Measurements from ENCODE around the gene IQGAP3.

The IQGAP3 gene

DNA sequence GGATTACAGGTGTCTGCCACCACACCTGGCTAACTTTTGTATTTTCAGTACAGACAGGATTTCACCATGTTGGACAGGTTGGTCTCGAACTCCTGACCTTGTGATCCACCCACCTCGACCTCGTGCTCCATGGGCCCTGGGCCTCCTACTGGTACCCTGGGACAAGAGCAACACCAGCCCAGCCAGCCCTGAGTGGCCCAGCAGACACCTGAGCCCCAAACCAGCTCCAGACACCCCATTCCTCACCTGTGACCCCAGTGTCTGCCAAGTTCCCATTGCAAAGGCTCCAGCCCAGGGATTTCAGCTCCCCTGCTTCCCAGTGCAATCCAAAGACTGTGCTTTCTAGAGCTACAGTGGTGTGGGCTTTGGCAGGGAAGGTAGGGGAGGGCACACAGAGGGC lies 86.4 kb downstream of the IQGAP3 start:
- DNase-seq (ENCODE audit: low read depth): no peak
- H3K4me3 ChIP-seq (ENCODE audit: low read length): no peak overlapping the region

DNA sequence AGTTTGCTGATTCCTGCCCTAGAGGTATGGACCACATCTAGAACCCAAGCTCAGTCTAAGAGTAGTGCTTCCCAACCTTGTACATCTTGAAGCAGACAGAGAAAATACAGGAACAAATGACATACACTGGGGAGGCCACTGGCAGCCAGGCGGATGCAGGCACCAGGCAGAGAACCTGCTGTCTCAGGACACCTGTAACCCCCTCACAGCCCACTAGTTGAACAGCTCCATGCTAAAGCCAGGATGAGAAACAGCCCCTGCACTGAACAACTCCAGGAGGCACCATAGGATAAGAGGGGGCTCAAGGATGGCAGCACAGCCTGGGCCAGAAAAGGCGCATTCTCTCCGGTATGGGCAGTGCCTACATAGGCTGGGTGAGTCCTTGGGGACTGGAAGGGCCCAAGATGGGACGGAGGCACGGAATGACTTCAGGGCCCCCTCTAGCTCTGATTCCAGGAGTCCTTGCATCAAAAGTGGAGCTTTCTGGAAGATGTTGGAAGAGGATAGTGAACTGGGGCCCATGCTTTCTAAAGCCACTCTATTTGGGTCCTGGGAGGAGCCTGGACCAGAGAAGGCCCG lies 87.8 kb downstream of the IQGAP3 start:
- DNase-seq (ENCODE audit: low read depth): no peak
- TF ChIP-seq, protein P1, sequence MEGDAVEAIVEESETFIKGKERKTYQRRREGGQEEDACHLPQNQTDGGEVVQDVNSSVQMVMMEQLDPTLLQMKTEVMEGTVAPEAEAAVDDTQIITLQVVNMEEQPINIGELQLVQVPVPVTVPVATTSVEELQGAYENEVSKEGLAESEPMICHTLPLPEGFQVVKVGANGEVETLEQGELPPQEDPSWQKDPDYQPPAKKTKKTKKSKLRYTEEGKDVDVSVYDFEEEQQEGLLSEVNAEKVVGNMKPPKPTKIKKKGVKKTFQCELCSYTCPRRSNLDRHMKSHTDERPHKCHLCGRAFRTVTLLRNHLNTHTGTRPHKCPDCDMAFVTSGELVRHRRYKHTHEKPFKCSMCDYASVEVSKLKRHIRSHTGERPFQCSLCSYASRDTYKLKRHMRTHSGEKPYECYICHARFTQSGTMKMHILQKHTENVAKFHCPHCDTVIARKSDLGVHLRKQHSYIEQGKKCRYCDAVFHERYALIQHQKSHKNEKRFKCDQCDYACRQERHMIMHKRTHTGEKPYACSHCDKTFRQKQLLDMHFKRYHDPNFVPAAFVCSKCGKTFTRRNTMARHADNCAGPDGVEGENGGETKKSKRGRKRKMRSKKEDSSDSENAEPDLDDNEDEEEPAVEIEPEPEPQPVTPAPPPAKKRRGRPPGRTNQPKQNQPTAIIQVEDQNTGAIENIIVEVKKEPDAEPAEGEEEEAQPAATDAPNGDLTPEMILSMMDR (IDR thresholded peaks at IDR 0.05; ENCODE audit: insufficient read depth, low read depth, low read length, missing control alignments): no peak
- no peak overlapping the region for H3K4me3 ChIP-seq (ENCODE audit: low read length)

More for the DNA sequence above, 86.4 kb downstream of the IQGAP3 start:
- TF ChIP-seq, protein P1 (IDR thresholded peaks at IDR 0.05; ENCODE audit: insufficient read depth, low read depth, low read length, missing control alignments): no peak

DNA sequence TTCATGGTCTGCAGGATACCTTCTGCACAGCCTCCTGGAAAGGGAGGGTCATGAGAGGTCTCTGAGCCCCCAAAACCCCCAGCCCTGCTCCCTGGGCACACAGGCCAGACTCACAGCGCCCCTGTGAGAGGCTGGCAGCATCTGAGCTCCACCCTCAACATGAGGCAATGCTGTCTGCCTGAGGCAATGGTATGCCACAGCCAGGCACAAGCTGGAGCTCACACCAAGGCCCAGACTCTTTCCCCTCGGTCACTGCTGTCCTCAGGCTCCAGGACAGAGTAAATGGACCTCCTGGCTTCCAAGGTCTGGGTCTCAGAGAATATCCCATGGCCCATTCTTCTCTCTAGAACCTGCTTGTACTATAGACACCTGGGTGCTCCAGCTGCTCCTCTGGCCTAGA lies 89.0 kb downstream of the IQGAP3 start:
- H3K4me3 ChIP-seq (ENCODE audit: low read length): no peak overlapping the region
- DNase-seq (ENCODE audit: low read depth): peak; percentile 27
- TF ChIP-seq, protein P1 (IDR thresholded peaks at IDR 0.05; ENCODE audit: insufficient read depth, low read depth, low read length, missing control alignments): no peak

DNA sequence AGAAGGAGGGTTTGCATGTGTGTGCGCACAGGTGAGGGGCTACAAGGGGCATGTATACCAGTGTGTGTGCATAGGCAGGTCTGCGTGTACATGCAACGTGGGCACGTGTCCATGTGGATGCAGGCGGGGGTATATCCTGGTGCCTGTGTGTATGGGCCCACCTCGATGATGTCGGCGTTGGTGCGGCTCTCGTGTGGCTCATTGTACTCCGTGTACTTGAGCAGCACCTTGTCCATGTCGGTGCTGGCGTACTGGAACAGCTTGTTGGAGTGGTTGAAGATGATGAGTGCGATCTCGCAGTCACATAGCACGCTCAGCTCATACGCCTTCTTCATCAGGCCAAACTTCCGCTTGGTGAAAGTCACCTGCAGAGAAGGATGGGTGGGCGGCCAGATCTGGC lies 90.1 kb downstream of the IQGAP3 start:
- DNase-seq (ENCODE audit: low read depth): no peak
- TF ChIP-seq, protein P1 (IDR thresholded peaks at IDR 0.05; ENCODE audit: insufficient read depth, low read depth, low read length, missing control alignments): no peak
- no peak overlapping the region for H3K4me3 ChIP-seq (ENCODE audit: low read length)

DNA sequence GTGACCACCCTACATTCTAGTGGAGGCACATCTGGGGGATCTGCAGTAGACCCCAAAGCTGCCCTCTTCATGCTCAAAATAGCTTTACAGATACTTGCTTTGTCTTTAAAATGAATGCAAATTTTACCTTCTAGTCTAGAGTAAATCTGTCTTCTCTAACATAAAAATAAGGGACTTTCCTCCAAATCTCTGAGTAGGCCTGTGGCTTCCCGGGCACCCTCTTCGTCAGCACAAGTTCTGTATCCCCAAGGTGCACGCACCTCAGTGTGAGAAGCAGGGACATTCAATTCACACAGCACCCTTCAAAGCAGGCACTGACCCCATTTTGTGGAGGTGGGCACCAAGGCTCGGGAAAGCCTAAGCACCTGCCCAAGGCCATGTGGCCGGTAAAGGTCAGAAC lies 90.8 kb downstream of the IQGAP3 start:
- no peak for DNase-seq (ENCODE audit: low read depth)
- TF ChIP-seq, protein P1 (IDR thresholded peaks at IDR 0.05; ENCODE audit: insufficient read depth, low read depth, low read length, missing control alignments): no peak
- no peak overlapping the region for H3K4me3 ChIP-seq (ENCODE audit: low read length)

DNA sequence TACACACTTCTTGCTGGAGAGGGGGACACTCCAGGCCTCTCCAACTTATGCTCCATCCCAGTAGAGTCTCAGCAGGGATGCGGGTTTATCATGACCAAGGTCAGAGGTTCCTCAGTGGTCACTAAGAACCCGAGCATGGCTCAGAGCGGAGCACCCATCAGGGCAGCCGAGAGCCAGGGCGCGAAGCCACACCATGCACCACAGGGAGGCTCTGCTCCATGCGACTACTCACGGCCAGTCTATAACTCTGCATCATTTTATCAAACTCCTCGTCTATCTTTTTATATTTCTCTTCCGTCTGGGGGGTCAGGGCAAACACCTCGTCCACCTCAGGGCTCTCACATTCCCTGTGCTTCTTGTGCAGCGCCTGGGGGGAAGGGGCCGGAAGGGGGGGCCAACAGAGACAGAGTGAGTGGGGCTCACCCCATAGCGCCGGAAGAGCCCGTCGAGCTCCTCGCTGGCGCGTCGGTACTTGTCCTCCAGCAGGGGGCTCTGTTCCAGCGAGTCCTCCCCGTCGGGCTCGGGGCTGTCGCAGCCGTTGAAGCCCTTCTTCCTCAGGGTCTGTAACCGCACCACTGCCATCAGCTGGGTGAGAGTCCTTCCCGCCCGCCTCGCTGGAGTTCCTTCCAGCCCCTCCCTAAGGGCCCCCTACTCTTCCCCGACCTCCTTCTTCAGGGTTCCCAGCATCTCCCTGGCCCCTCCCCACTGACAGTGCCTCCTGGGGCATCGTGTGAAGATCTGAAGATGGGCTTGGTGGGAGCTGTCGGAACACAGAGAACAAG lies 91.8 kb downstream of the IQGAP3 start:
- TF ChIP-seq, protein P1 (IDR thresholded peaks at IDR 0.05; ENCODE audit: insufficient read depth, low read depth, low read length, missing control alignments): peak; percentile 64
- no peak overlapping the region for H3K4me3 ChIP-seq (ENCODE audit: low read length)
- peak; percentile 56 for DNase-seq (ENCODE audit: low read depth)

DNA sequence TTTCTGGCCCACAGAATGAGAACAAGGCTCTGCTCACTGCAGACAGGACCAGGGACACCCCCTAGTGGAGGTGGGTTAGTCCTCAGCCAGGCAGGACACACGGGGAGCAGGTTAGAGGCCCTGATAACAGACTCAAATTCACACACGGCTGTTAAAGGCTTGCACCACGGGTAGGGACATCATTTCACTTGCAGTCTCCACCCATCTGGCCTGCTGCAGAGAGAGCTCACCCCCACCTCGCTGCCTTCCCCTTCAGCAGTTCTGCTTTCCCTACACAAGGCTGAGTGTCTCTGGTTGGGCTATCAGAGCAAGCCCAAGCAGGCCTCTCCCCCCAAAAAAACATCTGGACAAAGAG lies 92.4 kb downstream of the IQGAP3 start:
- no peak overlapping the region for H3K4me3 ChIP-seq (ENCODE audit: low read length)
- DNase-seq (ENCODE audit: low read depth): no peak
- TF ChIP-seq, protein P1 (IDR thresholded peaks at IDR 0.05; ENCODE audit: insufficient read depth, low read depth, low read length, missing control alignments): peak; percentile 27
